ENCODE data around the gene RBBP6.

Gene RBBP6

GRCh38 chr16:24511174-24511573, 28.2 kb upstream of the RBBP6 start:
- no peak for TF ChIP-seq CTCF (IDR thresholded peaks at IDR 0.05; ENCODE audit: insufficient read depth, low read depth, low read length, missing control alignments)

GRCh38 chr16:24511792-24512191, 27.6 kb upstream of the RBBP6 start:
- H3K4me3 ChIP-seq (ENCODE audit: low read length), result no peak overlapping the region
- no peak for DNase-seq (ENCODE audit: low read depth)
- TF ChIP-seq CTCF (IDR thresholded peaks at IDR 0.05; ENCODE audit: insufficient read depth, low read depth, low read length, missing control alignments), result no peak

More at GRCh38 chr16:24511174-24511573, 28.2 kb upstream of the RBBP6 start:
- no peak overlapping the region for H3K4me3 ChIP-seq (ENCODE audit: low read length)
- DNase-seq (ENCODE audit: low read depth), result no peak

DNA sequence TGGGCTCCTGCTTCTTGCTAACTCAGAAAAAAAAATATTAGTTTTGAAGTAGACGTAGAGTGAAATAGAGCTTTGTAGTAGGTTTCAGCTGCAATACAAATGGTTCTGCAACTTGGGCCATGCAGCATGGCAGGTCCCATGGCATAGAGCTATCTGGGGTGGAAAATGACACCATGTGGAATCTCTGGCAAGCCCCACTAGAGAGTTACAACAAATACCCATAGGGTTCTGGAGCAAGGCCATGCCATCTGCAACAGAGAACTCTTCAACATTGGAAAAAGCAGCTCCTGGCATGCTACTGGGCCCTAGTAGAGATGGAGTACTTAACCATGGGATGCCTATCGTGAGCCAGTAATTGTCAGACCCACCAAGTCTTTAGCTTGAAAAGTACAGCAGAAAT, 25.3 kb upstream of the RBBP6 start:
- no peak overlapping the region for H3K4me3 ChIP-seq (ENCODE audit: low read length)
- no peak for TF ChIP-seq CTCF (IDR thresholded peaks at IDR 0.05; ENCODE audit: insufficient read depth, low read depth, low read length, missing control alignments)
- no peak for DNase-seq (ENCODE audit: low read depth)

- DNase-seq (ENCODE audit: low read depth), result no peak
- TF ChIP-seq CTCF (IDR thresholded peaks at IDR 0.05; ENCODE audit: insufficient read depth, low read depth, low read length, missing control alignments), result no peak
- no peak overlapping the region for H3K4me3 ChIP-seq (ENCODE audit: low read length)
Observed at GRCh38 chr16:24515186-24515585, 24.2 kb upstream of the RBBP6 start.

DNA sequence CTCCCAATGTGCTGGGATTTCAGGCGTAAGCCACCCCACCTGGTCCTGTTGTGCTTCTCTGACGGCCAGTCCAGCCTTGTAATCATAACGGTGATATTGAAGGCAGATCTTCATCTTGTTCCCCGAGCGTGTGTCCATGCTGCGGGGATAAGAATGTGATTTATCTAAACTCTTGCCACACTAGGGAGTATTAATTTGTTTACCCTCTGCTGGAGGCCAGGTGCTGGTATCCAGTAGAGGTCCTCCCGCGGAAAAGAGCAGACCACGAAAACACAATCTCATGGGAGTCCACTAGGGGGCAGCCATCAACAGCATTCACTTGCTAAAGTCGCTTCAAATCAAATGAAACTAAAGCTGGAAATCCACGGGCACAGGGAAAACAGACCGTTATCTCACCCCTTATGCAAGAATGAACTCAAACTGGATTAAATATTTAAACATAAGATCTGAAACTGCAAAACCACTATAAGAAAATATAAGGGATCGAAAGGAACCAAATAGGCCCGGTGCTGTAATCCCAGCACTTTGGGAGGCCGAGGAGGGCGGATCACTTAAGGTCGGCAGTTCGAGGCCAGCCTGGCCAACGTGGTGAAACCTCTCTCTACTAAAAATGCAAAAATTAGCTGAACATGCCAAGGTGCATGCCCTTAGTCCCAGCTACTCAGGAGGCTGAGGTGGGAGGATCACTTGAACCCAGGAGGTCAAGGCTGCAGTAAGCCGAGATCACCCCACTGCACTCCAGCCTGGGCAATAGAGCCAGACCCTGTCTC, 22.3 kb upstream of the RBBP6 start:
- TF ChIP-seq CTCF (IDR thresholded peaks at IDR 0.05; ENCODE audit: insufficient read depth, low read depth, low read length, missing control alignments), result peak; percentile 96
- no peak overlapping the region for H3K4me3 ChIP-seq (ENCODE audit: low read length)
- peak; percentile 88 for DNase-seq (ENCODE audit: low read depth)

- no peak for TF ChIP-seq CTCF (IDR thresholded peaks at IDR 0.05; ENCODE audit: insufficient read depth, low read depth, low read length, missing control alignments)
- no peak for DNase-seq (ENCODE audit: low read depth)
- H3K4me3 ChIP-seq (ENCODE audit: low read length), result no peak overlapping the region
Observed at GRCh38 chr16:24518498-24518897, 20.9 kb upstream of the RBBP6 start.

GRCh38 chr16:24520983-24521382, 18.4 kb upstream of the RBBP6 start:
- DNase-seq (ENCODE audit: low read depth), result peak; percentile 85
- TF ChIP-seq CTCF (IDR thresholded peaks at IDR 0.05; ENCODE audit: insufficient read depth, low read depth, low read length, missing control alignments), result no peak
- no peak overlapping the region for H3K4me3 ChIP-seq (ENCODE audit: low read length)

All from epithelial cell of esophagus (primary cell).